Left ventricle myocardium inferior (tissue), 1 donor: Measurements from ENCODE around the gene SCAMP5. TPM values are rescaled to one million over a fixed set of nuclear protein-coding genes. Genes with fewer than 3 reads are reported as not detected.

Experiments used
- DNase-seq: peaks from one replicate; pipeline ENCODE4 v3.0.0-alpha.2; 2020
- H3K27ac ChIP-seq: fragments of 200-600 bp; replicated peaks from 2 replicates; pipeline ENCODE4 v1.8.0; 2021
- H3K27me3 ChIP-seq: fragments of 200-600 bp; 2 replicates; pipeline ENCODE4 v1.8.0; 2021; ENCODE audit warnings: low read depth
- H3K36me3 ChIP-seq: fragments of 200-600 bp; 2 replicates; pipeline ENCODE4 v1.8.0; 2021
- H3K4me1 ChIP-seq: fragments of 200-600 bp; 2 replicates; pipeline ENCODE4 v1.8.0; 2021
- H3K4me3 ChIP-seq: fragments of 200-600 bp; 2 replicates; pipeline ENCODE4 v1.8.0; 2021; ENCODE audit warnings: mild to moderate bottlenecking, moderate library complexity
- H3K9me3 ChIP-seq: fragments of 200-600 bp; replicated peaks from 2 replicates; pipeline ENCODE4 v1.8.0; 2021
- intact Hi-C: fragments of 100-400 bp; cut with micrococcal nuclease; formaldehyde crosslinking; loops from one replicate; pipeline ENCODE4 v1.11.0; 2022
- total RNA-seq: library from RNA; stranded (reverse); fragmentation: NEBNext Ultra II Directional; extraction: Animal tissue kit (Norgen Biotek cat#: 25700); gene quantifications from one replicate; pipeline ENCODE4 v1.2.1, GENCODE V29; 2021
- TF ChIP-seq, protein P1 (sequence below): fragments of 200-600 bp; IDR thresholded peaks from 2 replicates; pipeline ENCODE4 v1.8.0; 2021; ENCODE audit warnings: antibody characterized with exemption, mild to moderate bottlenecking, borderline replicate concordance
- donor health status: DM: no; HTN: yes; CAD: no; lungs with severe emphysema.

SCAMP5 gene
- total RNA-seq, 1 donor from 2014 or later: 3.0 TPM

GRCh38 chr15:75030424-75030823, 35.1 kb downstream of the SCAMP5 start:
- no peak for DNase-seq

GRCh38 chr15:75031848-75032247, 36.5 kb downstream of the SCAMP5 start:
- no peaks in the 10 kb centered on the region for H3K36me3 ChIP-seq
- peaks cover 45% of the 10 kb centered on the region for H3K4me1 ChIP-seq
- no peaks in the 10 kb centered on the region for H3K27me3 ChIP-seq
- no peak for DNase-seq
- intact Hi-C loops: no loop called here
- TF ChIP-seq, protein P1, sequence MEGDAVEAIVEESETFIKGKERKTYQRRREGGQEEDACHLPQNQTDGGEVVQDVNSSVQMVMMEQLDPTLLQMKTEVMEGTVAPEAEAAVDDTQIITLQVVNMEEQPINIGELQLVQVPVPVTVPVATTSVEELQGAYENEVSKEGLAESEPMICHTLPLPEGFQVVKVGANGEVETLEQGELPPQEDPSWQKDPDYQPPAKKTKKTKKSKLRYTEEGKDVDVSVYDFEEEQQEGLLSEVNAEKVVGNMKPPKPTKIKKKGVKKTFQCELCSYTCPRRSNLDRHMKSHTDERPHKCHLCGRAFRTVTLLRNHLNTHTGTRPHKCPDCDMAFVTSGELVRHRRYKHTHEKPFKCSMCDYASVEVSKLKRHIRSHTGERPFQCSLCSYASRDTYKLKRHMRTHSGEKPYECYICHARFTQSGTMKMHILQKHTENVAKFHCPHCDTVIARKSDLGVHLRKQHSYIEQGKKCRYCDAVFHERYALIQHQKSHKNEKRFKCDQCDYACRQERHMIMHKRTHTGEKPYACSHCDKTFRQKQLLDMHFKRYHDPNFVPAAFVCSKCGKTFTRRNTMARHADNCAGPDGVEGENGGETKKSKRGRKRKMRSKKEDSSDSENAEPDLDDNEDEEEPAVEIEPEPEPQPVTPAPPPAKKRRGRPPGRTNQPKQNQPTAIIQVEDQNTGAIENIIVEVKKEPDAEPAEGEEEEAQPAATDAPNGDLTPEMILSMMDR: no peak
- peak overlapping the region; percentile 36 for H3K27ac ChIP-seq
- H3K4me3 ChIP-seq: no peak overlapping the region
- H3K9me3 ChIP-seq: no peaks in the 10 kb centered on the region

More at GRCh38 chr15:75030424-75030823, 35.1 kb downstream of the SCAMP5 start:
- Histone ChIP-seq H3K27me3 (no peaks in the 10 kb centered on the region), H3K27ac (peak overlapping the region; percentile 85), H3K9me3 (no peaks in the 10 kb centered on the region), H3K36me3 (no peaks in the 10 kb centered on the region), H3K4me3 (no peak overlapping the region), H3K4me1 (peaks cover 39% of the 10 kb centered on the region)
- intact Hi-C loops: no loop called here
- TF ChIP-seq, protein P1: no peak

GRCh38 chr15:75032395-75032794, 37.0 kb downstream of the SCAMP5 start:
- H3K36me3 ChIP-seq: no peaks in the 10 kb centered on the region
- no peak for DNase-seq
- intact Hi-C loops: no loop called here
- no peak overlapping the region for H3K4me3 ChIP-seq
- peaks cover 45% of the 10 kb centered on the region for H3K4me1 ChIP-seq
- H3K9me3 ChIP-seq: no peaks in the 10 kb centered on the region
- peak overlapping the region; percentile 36 for H3K27ac ChIP-seq
- TF ChIP-seq, protein P1: no peak
- no peaks in the 10 kb centered on the region for H3K27me3 ChIP-seq

- Histone ChIP-seq H3K4me1 (peaks cover 40% of the 10 kb centered on the region), H3K36me3 (no peaks in the 10 kb centered on the region), H3K9me3 (no peaks in the 10 kb centered on the region), H3K27me3 (no peaks in the 10 kb centered on the region), H3K4me3 (no peak overlapping the region), H3K27ac (no peak overlapping the region)
- no peak for DNase-seq
- TF ChIP-seq, protein P1: no peak
- intact Hi-C loops: no loop called here
Observed at GRCh38 chr15:75033809-75034208, 38.4 kb downstream of the SCAMP5 start.

DNA sequence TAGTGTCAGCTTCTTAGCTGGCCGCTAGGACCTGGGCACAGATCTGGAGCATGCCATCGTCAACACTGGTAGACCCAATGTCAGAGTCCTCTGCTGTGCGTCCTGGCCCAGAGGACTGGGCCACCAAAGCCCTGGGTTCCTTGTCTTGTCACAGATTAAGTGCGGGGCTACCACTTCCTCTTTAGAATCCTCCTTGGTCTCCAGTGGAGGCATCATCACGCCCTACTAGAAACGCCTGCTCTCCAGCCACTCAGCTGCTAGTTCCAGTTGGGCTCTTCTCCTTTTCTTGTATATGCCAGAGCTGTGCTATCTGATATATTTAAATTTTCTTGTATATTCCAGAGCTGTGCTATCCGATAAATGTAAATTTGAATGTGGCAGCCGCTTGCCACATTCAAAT, 39.3 kb downstream of the SCAMP5 start:
- TF ChIP-seq, protein P1: no peak
- Histone ChIP-seq H3K36me3 (no peaks in the 10 kb centered on the region), H3K4me3 (no peak overlapping the region), H3K4me1 (peaks cover 32% of the 10 kb centered on the region), H3K9me3 (no peaks in the 10 kb centered on the region), H3K27me3 (no peaks in the 10 kb centered on the region), H3K27ac (no peak overlapping the region)
- no peak for DNase-seq
- intact Hi-C loops: no loop called here

DNA sequence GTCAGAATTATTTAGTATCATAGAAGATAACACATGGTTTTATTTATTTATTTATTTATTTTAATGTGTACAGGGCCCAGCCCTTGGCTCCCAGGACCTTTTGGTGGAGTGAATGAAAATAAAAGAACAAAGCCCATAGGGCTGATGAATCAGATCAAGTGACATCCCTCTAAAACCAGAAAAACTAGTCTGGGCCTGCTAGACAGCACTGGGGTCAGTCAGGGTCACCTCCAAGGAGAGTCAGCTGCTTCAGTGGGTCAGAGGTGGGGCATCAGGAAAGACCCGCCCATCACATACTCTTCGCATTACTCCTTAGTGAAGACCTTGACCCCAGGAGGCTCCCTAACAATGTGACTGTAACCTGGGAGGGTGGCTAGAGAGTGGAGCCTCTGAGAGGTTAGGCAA, 40.9 kb downstream of the SCAMP5 start:
- Histone ChIP-seq H3K9me3 (no peaks in the 10 kb centered on the region), H3K4me3 (no peak overlapping the region), H3K27ac (no peak overlapping the region), H3K4me1 (peaks cover 18% of the 10 kb centered on the region), H3K27me3 (no peaks in the 10 kb centered on the region), H3K36me3 (no peaks in the 10 kb centered on the region)
- no peak for DNase-seq
- intact Hi-C loops: no loop called here
- TF ChIP-seq, protein P1: no peak
